RWPE1 (cell line): ENCODE measurements around the gene CLDN15.
"Not testable (repeated sequence)": the region's sequence is repeated elsewhere in the genome, so short reads cannot be mapped to it uniquely, and the experiment has no call there.

Source experiments
- CTCF ChIA-PET: fragments of 350-600 bp; sonication (Branson Sonifier 250); formaldehyde crosslinking; extraction: SDS; loops from one replicate; lab custom pipeline; 2021; lab: Yijun Ruan, JAX
- POLR2A ChIA-PET: fragments of 400-600 bp; formaldehyde crosslinking; extraction: SDS; loops from one replicate; lab custom pipeline; 2020; ENCODE audit warnings: antibody characterized with exemption; ENCODE audit not compliant: low non-redundant PET; lab: Yijun Ruan, JAX
- DNase-seq: peaks from one replicate; pipeline ENCODE4 v3.0.0; 2012; ENCODE audit warnings: low spot score
- H3K27ac ChIP-seq: fragments of 450-650 bp; 2 replicates; pipeline ENCODE4 v1.5.1; 2017
- TF ChIP-seq, protein P1 (sequence below): fragments of 450-650 bp; conservative IDR thresholded peaks from 2 replicates; pipeline ENCODE4 v1.5.1; 2017; ENCODE audit warnings: low read depth, mild to moderate bottlenecking

Gene CLDN15

DNA sequence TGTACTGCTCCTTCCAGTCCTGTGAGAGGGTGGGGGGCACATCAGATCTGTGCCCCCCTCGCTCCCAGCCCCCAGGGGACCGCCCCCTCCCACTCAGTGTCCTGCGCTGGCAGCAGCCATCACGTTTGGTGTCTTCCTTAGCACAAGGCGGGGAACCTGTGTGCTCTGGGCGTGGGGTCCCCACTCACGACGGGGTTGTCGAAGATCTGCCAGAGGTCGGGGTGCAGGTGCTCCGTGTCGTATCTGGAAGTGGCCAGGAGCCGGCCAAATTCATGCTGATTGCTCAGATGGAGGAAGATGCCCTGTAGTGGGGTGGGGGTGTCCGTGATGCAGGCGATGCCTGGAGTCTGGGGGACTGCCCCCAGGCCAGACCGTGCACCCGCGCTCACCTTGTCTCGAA, 27.5 kb downstream of the CLDN15 start:
- no peak for DNase-seq
- TF ChIP-seq, protein P1, sequence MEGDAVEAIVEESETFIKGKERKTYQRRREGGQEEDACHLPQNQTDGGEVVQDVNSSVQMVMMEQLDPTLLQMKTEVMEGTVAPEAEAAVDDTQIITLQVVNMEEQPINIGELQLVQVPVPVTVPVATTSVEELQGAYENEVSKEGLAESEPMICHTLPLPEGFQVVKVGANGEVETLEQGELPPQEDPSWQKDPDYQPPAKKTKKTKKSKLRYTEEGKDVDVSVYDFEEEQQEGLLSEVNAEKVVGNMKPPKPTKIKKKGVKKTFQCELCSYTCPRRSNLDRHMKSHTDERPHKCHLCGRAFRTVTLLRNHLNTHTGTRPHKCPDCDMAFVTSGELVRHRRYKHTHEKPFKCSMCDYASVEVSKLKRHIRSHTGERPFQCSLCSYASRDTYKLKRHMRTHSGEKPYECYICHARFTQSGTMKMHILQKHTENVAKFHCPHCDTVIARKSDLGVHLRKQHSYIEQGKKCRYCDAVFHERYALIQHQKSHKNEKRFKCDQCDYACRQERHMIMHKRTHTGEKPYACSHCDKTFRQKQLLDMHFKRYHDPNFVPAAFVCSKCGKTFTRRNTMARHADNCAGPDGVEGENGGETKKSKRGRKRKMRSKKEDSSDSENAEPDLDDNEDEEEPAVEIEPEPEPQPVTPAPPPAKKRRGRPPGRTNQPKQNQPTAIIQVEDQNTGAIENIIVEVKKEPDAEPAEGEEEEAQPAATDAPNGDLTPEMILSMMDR = no peak
- CTCF ChIA-PET = no interaction called here
- H3K27ac ChIP-seq = peak overlapping the region; percentile 53; the same call in 1 of the 2 replicates
- POLR2A ChIA-PET = no interaction called here

DNA sequence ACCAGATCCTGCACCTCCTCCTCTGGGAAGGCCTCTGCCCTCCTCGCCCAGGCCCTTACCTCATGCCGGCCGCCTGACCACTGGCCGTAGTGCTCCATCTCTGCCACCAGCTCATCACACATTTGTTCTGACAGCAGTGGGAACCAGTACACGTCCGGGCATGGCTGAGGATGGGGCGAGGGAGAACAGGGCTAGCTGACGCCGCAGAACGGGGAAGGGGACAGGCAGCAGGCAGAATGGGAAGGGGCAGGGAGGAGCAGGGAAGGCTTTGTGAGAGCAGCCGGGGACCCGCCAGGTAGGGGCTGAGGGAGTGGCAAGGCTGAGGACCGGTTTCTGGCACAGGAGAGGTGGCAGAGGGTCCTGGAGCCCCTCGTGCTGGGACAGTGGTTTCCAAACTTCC, 28.8 kb downstream of the CLDN15 start:
- ChIA-PET CTCF (no interaction called here), POLR2A (no interaction called here)
- no peak for DNase-seq
- peak overlapping the region; percentile 53 for H3K27ac ChIP-seq
- TF ChIP-seq, protein P1 = no peak

DNA sequence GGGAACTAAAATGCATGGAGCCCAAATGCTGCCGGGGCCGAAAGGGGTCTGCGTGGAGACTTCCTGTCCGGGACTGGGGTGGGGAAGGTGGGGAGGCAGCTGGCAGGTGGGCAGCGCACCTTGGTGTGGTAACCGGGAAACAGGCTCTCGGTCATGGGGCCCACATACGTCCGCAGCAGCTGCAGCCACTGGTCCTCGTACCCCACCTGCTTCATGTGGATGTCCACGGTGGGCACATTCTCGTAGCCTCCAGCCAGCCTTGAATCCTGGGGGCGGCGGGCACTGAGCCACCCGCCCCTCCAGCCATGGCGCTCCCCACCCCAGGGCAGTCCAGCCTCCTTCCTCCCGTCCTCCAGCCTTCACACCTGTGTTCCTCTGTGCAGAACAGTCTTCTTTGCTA, 30.1 kb downstream of the CLDN15 start:
- DNase-seq = no peak
- TF ChIP-seq, protein P1 = no peak
- peak overlapping the region; percentile 53 for H3K27ac ChIP-seq
- CTCF ChIA-PET = no interaction called here
- POLR2A ChIA-PET = no interaction called here

DNA sequence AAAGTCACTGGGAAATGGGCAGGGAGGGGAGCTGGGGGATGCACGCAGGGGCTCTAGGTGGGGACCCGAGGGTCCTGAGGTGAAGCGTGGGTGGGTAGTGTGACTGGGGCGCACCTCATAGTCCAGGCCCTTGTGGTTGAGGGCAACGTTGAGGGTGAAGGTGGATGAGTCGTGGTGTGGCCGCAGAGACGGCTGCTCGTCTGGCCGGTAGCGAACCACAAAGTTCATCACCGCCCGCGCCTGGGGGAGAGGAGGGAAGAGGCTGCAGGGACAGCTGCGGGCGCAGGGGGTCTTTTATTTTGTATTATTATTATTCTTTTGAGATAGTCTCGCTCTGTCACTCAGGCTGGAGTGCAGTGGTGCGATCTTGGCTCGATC, 30.9 kb downstream of the CLDN15 start:
- POLR2A ChIA-PET = no interaction called here
- CTCF ChIA-PET = no interaction called here
- no peak for DNase-seq
- TF ChIP-seq, protein P1 = no peak
- H3K27ac ChIP-seq = peak overlapping the region; percentile 53; the same call in 1 of the 2 replicates

DNA sequence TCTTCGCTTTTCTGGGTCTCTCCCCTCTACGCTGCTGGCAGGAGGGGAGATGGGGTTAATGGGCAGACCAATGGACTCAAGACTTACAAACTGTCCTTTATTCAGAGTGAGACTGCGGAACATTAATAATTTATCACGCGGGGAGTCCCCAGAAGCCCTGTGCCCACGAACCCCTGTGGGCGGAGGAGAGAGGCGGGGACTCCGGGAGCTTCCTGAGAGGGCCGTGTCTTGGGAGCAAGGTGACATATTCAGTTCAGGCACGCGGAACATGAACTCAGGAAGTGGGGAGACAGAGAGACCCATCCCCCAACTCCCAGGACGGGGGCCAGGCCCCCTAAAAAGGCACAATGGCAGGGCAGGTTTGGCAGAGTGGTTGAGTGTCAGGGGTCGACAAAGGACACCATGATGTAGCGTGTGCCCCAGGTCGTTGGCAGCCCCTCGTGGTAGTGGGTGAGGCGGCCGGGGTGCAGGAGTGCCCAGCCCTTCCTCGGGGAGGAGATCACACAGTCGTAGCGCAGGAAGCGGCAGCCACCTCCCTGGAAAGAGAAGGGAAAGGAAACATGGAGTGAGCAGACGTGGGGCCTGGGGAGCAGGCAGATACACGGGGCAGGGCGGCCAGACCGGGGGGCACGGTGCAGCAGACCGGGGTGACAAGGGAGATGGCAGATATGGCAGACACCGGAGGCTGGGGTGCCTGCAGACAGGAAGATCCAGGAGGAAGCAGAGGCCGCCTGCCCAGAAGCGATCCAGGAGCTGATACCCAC, 31.5 kb downstream of the CLDN15 start:
- POLR2A ChIA-PET = interaction anchor here (0.7 kb wide), 1 partner anchor 23 kb away, joined by 3 read pairs; no protein-coding TSS in a partner anchor
- TF ChIP-seq, protein P1 = no peak
- 0 out of 2 replicates have a peak overlapping the region, but pooled peaks have one; percentile 1 for H3K27ac ChIP-seq
- DNase-seq = no peak
- CTCF ChIA-PET = interaction anchor here (0.5 kb wide), 1 partner anchor 62 kb away, joined by 6 read pairs; no protein-coding TSS in a partner anchor

DNA sequence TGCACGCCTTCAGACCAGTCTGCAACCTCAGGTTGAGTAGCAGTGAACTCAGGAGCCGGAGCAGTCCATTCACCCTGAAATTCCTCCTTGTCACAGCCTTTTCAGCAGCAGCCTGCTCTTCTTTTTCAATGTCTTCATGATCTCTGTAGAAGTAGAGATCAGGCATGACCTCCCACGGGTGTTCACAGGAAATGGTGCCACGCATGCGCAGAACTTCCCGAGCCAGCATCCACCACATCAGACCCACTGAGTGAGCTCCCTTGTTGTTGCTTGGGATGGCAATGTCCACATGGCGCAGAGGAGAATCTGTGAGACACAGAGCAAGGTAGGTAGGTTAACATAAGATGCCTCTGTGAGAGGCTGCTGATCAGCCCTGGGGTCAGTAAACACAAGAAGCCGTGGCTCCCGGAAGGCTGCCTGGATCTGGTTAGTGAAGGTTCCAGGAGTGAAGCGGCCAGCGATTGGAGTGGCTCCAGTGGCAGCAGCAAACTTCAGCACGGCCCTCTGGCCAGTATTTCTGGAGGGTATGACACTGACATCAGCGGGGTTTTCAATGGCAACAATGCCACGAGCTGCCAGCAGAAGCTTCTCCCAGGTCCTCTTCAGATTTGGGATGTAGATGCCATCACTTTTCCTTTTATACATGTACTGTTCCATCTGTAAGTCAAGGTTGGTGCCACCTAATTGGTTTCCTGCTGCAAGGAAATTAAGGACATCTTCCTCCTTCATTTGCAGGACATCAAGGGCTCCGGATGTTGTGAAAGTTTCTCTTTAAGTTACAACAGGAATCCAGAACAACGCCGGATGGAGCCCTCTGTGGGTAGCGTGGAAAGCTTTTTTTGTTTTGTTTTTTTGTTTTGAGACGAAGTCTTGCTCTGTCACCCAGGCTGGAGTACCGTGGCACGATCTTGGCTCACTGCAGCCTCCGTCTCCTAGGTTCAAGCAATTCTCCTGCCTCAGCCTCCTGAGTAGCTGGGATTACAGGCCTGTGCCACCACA, 33.6 kb downstream of the CLDN15 start:
- CTCF ChIA-PET = interaction anchor here (0.7 to 1.4 kb wide), 4 partner anchors 11 to 323 kb away, joined by 3 to 5 read pairs (median 3); no protein-coding TSS in a partner anchor
- DNase-seq, POLR2A ChIA-PET, H3K27ac ChIP-seq: not testable (repeated sequence)
